IMR-90 (cell line): ENCODE results near the gene CACNA2D4. TPM values are rescaled to one million over a fixed set of nuclear protein-coding genes. Genes with fewer than 3 reads are reported as not detected.

Experiments used
- ATAC-seq: fragments of 200-7000 bp; cut with Tn5 transposase; 2 replicates; pipeline ENCODE4 v1.9.1; 2020; ENCODE audit warnings: low read depth, mild to moderate bottlenecking, moderate library complexity
- BruUV-seq: library from RNA; stranded (reverse); fragments of 400-500 nt; replicated peaks from 2 replicates; lab custom pipeline; 2021; lab: Mats Ljungman, UMichigan
- CTCF ChIA-PET: fragments of 300-600 bp; formaldehyde crosslinking; extraction: SDS; loops from one replicate; lab custom pipeline; 2021; ENCODE audit warnings: antibody characterized with exemption; lab: Yijun Ruan, JAX
- POLR2A ChIA-PET: fragments of 300-600 bp; sonication (Branson Sonifier 250); formaldehyde crosslinking; loops from one replicate; lab custom pipeline; 2022; ENCODE audit warnings: antibody characterized with exemption; ENCODE audit not compliant: unreplicated experiment; lab: Charles Lee
- DNase-seq: peaks from one replicate; pipeline ENCODE4 v3.0.0; 2013
- H2AFZ ChIP-seq: replicated peaks from 2 replicates; pipeline ENCODE3; 2013; ENCODE audit warnings: low read length, mild to moderate bottlenecking; ENCODE audit not compliant: poor library complexity
- H2AK5ac ChIP-seq: 2 replicates; pipeline ENCODE4 v1.6.1; 2013; ENCODE audit warnings: low read depth, low read length, inconsistent platforms
- H2AK9ac ChIP-seq: replicated peaks from 2 replicates; pipeline ENCODE3; 2013; ENCODE audit warnings: mild to moderate bottlenecking, low read depth, low read length, moderate library complexity; ENCODE audit not compliant: poor library complexity
- H2BK120ac ChIP-seq: 2 replicates; pipeline ENCODE4 v1.6.1; 2013; ENCODE audit warnings: low read depth, low read length, inconsistent platforms
- H2BK15ac ChIP-seq: 3 replicates; pipeline ENCODE4 v1.6.1; 2013; ENCODE audit warnings: low read depth, low read length, inconsistent platforms
- H2BK20ac ChIP-seq: 2 replicates; pipeline ENCODE4 v1.6.1; 2013; ENCODE audit warnings: low read depth, mild to moderate bottlenecking, inconsistent platforms, low read length, moderate library complexity
- H2BK5ac ChIP-seq: 2 replicates; pipeline ENCODE4 v1.6.1; 2013; ENCODE audit warnings: mild to moderate bottlenecking, low read depth, low read length, inconsistent platforms; ENCODE audit not compliant: poor library complexity, severe bottlenecking
- H3K14ac ChIP-seq: replicated peaks from 2 replicates; pipeline ENCODE4 v1.6.1; 2013; ENCODE audit warnings: low read depth, low read length, inconsistent platforms
- H3K18ac ChIP-seq: 2 replicates; pipeline ENCODE4 v1.6.1; 2013; ENCODE audit warnings: low read depth, low read length, control low read depth
- H3K23ac ChIP-seq: 2 replicates; pipeline ENCODE4 v1.6.1; 2013; ENCODE audit warnings: low read depth, low read length, inconsistent platforms
- H3K27ac ChIP-seq: 2 replicates; pipeline ENCODE4 v1.5.1; 2013; ENCODE audit warnings: mild to moderate bottlenecking, control low read depth, low read length; ENCODE audit not compliant: insufficient read depth
- H3K27me3 ChIP-seq: 2 replicates; pipeline ENCODE4 v1.6.1; 2013; ENCODE audit warnings: low read length; ENCODE audit not compliant: control insufficient read depth, insufficient read depth
- H3K36me3 ChIP-seq: 2 replicates; pipeline ENCODE4 v1.6.1; 2013; ENCODE audit warnings: low read length, mixed read lengths; ENCODE audit not compliant: control insufficient read depth, insufficient read depth
- H3K4ac ChIP-seq: 2 replicates; pipeline ENCODE4 v1.6.1; 2013; ENCODE audit warnings: low read depth, low read length, inconsistent platforms
- H3K4me1 ChIP-seq: 2 replicates; pipeline ENCODE4 v1.6.1; 2013; ENCODE audit warnings: low read length, mixed read lengths; ENCODE audit not compliant: control insufficient read depth, insufficient read depth
- H3K4me2 ChIP-seq: 2 replicates; pipeline ENCODE4 v1.6.1; 2013; ENCODE audit warnings: low read depth, mild to moderate bottlenecking, control low read depth, low read length, moderate library complexity
- H3K4me3 ChIP-seq: 2 replicates; pipeline ENCODE4 v1.5.1; 2013; ENCODE audit warnings: low read depth, mild to moderate bottlenecking, control low read depth, low read length, moderate library complexity; ENCODE audit not compliant: insufficient read depth
- H3K56ac ChIP-seq: 2 replicates; pipeline ENCODE4 v1.6.1; 2013; ENCODE audit warnings: low read length, inconsistent platforms; ENCODE audit not compliant: insufficient read depth; ENCODE audit errors: extremely low read depth
- H3K79me1 ChIP-seq, 2 experiments: 2 replicates each; pipeline ENCODE4 v1.6.1; 2013; ENCODE audit warnings: low read length in 2 of 2, inconsistent platforms in 1 of 2, low read depth in 1 of 2
- H3K9ac ChIP-seq: 2 replicates; pipeline ENCODE4 v1.6.1; 2013; ENCODE audit warnings: low read depth, low read length, control low read depth
- H3K9me1 ChIP-seq: 2 replicates; pipeline ENCODE4 v1.6.1; 2013; ENCODE audit warnings: low read length, inconsistent platforms; ENCODE audit not compliant: insufficient read depth
- H3K9me3 ChIP-seq: 2 replicates; pipeline ENCODE4 v1.6.1; 2013; ENCODE audit warnings: low read length; ENCODE audit not compliant: control insufficient read depth, insufficient read depth
- H4K20me1 ChIP-seq: 2 replicates; pipeline ENCODE4 v1.6.1; 2013; ENCODE audit warnings: low read length, inconsistent platforms; ENCODE audit not compliant: insufficient read depth
- H4K5ac ChIP-seq: 2 replicates; pipeline ENCODE4 v1.6.1; 2013; ENCODE audit warnings: mild to moderate bottlenecking, low read depth, low read length, control low read depth
- H4K8ac ChIP-seq, 2 experiments: 2 replicates each; pipeline ENCODE4 v1.6.1; 2013; ENCODE audit warnings: low read depth in 2 of 2, low read length in 2 of 2, control low read depth in 1 of 2, inconsistent platforms in 1 of 2
- H4K91ac ChIP-seq: 2 replicates; pipeline ENCODE4 v1.6.1; 2013; ENCODE audit warnings: low read depth, low read length, inconsistent platforms; ENCODE audit not compliant: insufficient read depth
- BHLHE40 ChIP-seq: fragments of 150-350 bp; IDR thresholded peaks from 2 replicates; pipeline ENCODE4 v1.6.1; 2016; ENCODE audit warnings: mild to moderate bottlenecking, low read depth, low read length
- CTCF ChIP-seq: conservative IDR thresholded peaks from 2 replicates; pipeline ENCODE4 v1.5.1; 2012; ENCODE audit warnings: mild to moderate bottlenecking, low read depth, low read length, improper control_type of control experiment
- ELK1 ChIP-seq: fragments of 150-350 bp; IDR thresholded peaks from 2 replicates; pipeline ENCODE4 v1.6.1; 2016; ENCODE audit warnings: low read depth, mild to moderate bottlenecking, low read length, moderate library complexity, borderline replicate concordance
- FOS ChIP-seq: fragments of 150-350 bp; IDR thresholded peaks from 2 replicates; pipeline ENCODE4 v1.6.1; 2016; ENCODE audit warnings: low read depth, low read length
- MAZ ChIP-seq: IDR thresholded peaks from 2 replicates; pipeline ENCODE4 v1.6.1; 2012; ENCODE audit warnings: low read depth, mild to moderate bottlenecking, low read length, improper control_type of control experiment, moderate library complexity, borderline replicate concordance
- MXI1 ChIP-seq: IDR thresholded peaks from 2 replicates; pipeline ENCODE4 v1.6.1; 2012; ENCODE audit warnings: low read depth, mild to moderate bottlenecking, low read length, moderate library complexity, borderline replicate concordance
- NFE2L2 ChIP-seq: fragments of 150-350 bp; IDR thresholded peaks from 2 replicates; pipeline ENCODE4 v1.6.1; 2016; ENCODE audit warnings: low read depth, mild to moderate bottlenecking, low read length
- RAD21 ChIP-seq: IDR thresholded peaks from 2 replicates; pipeline ENCODE4 v1.6.1; 2012; ENCODE audit warnings: low read length, improper control_type of control experiment
- RCOR1 ChIP-seq: IDR thresholded peaks from 2 replicates; pipeline ENCODE4 v1.6.1; 2012; ENCODE audit warnings: mild to moderate bottlenecking, low read length, improper control_type of control experiment; ENCODE audit not compliant: insufficient replicate concordance
- RFX5 ChIP-seq: IDR thresholded peaks from 2 replicates; pipeline ENCODE4 v1.8.0; 2012; ENCODE audit warnings: low read depth, mild to moderate bottlenecking, low read length, moderate library complexity
- SMC3 ChIP-seq: fragments of 150-350 bp; IDR thresholded peaks from 2 replicates; pipeline ENCODE4 v1.6.1; 2016; ENCODE audit warnings: low read depth, mild to moderate bottlenecking, antibody characterized with exemption, low read length, moderate library complexity
- WGBS, 2 experiments: methylation state at CpG; one replicate each; pipeline versions ENCODE4 v1.1.5 to v1.1.7; 2013; ENCODE audit warnings: missing lambda C conversion rate in 2 of 2; ENCODE audit not compliant: insufficient read length in 1 of 2; ENCODE audit errors: extremely low coverage in 2 of 2; 5-methylcytosine and 5-hydroxymethylcytosine counted together
- dilution Hi-C: fragments of 300-500 bp; cut with HindIII; formaldehyde crosslinking; loops from one replicate; pipeline ENCODE4 v1.14.3; 2018; ENCODE audit warnings: low sequenced_read_pairs; ENCODE audit not compliant: unreplicated experiment
- in situ Hi-C: fragments of 300-500 bp; cut with MboI; formaldehyde crosslinking; loops from 3 replicates; pipeline ENCODE4 v1.14.3; 2019; ENCODE audit warnings: low sequenced_read_pairs, inconsistent platforms, mixed read lengths
- intact Hi-C: fragments of 100-400 bp; cut with micrococcal nuclease; formaldehyde crosslinking; loops from 2 replicates; pipeline ENCODE4 v1.10.0; 2022
- polyA plus RNA-seq, 3 experiments: library from polyadenylated mRNA; depleted of rRNA; stranded (reverse); fragments of >200 nt; gene quantifications; 2 replicates each; pipeline ENCODE4 v1.2.3, GENCODE V29; 2012; ENCODE audit warnings: low replicate concordance in 1 of 3
- total RNA-seq: library from RNA; depleted of rRNA; stranded (reverse); fragments of >200 nt; gene quantifications from 2 replicates; pipeline ENCODE4 v1.2.3, GENCODE V29; 2012

Gene CACNA2D4
- total and polyA plus RNA-seq, 2 of the 4 experiments (the other 2 are of a cell fraction), result 0.18 to 0.22 TPM

- H3K23ac ChIP-seq, result no peak overlapping the region
- H3K36me3 ChIP-seq, result no peaks in the 10 kb centered on the region
- POLR2A ChIA-PET, result no interaction called here
- dilution Hi-C loops, result no loop called here
- no peak overlapping the region for H3K56ac ChIP-seq
- H3K4ac ChIP-seq, result no peak overlapping the region
- H3K27me3 ChIP-seq, result peaks cover 62% of the 10 kb centered on the region
- intact Hi-C loops, result no loop called here
- DNase-seq (no peak), ATAC-seq (no peak)
- no peaks in the 10 kb centered on the region for H3K4me1 ChIP-seq
- no peak overlapping the region for H4K91ac ChIP-seq
- no peak overlapping the region for H2BK120ac ChIP-seq
- H3K79me1 ChIP-seq, result no peaks in the 10 kb centered on the region
- BruUV-seq, result no TSS peak
- H3K4me3 ChIP-seq, result no peak overlapping the region
- CTCF ChIA-PET, result no interaction called here
- H2BK5ac ChIP-seq, result no peak overlapping the region
- TF ChIP-seq FOS (no peak), RFX5 (no peak), CTCF (no peak), MAZ (no peak), BHLHE40 (no peak), MXI1 (no peak), NFE2L2 (no peak), ELK1 (no peak), RCOR1 (no peak), RAD21 (no peak), SMC3 (no peak)
- H2AK9ac ChIP-seq, result no peak overlapping the region
- 44% methylated on average over 9 of the region's 18 CpGs; no CpG with 5 or more reads in 1 of the 2 experiments for WGBS, 2 experiments
- no peak overlapping the region for H2AFZ ChIP-seq
- H4K20me1 ChIP-seq, result no peaks in the 10 kb centered on the region
- H2AK5ac ChIP-seq, result no peak overlapping the region
- no peak overlapping the region for H3K4me2 ChIP-seq
- H4K8ac ChIP-seq, result no peak overlapping the region
- H4K5ac ChIP-seq, result no peak overlapping the region
- no peaks in the 10 kb centered on the region for H3K9me3 ChIP-seq
- no peak overlapping the region for H2BK20ac ChIP-seq
- in situ Hi-C loops, result no loop called here
- no peak overlapping the region for H3K18ac ChIP-seq
- H3K9me1 ChIP-seq, result no peaks in the 10 kb centered on the region
- no peak overlapping the region for H3K14ac ChIP-seq
- no peak overlapping the region for H2BK15ac ChIP-seq
- no peak overlapping the region for H3K27ac ChIP-seq
- H3K9ac ChIP-seq, result no peak overlapping the region
These were observed 1.9 kb downstream of the CACNA2D4 start for GRCh38 chr12:1916371-1917171.
